Keratinocyte (primary cell): ENCODE measurements around the gene TEX55. TPM values are rescaled to one million over a fixed set of nuclear protein-coding genes. Genes with fewer than 3 reads are reported as not detected.
"Not testable (repeated sequence)": the region's sequence is repeated elsewhere in the genome, so short reads cannot be mapped to it uniquely, and the experiment has no call there.

Experiments used
- DNase-seq: peaks from one replicate; pipeline ENCODE4 v3.0.0-alpha.2; 2011; ENCODE audit warnings: low read depth, missing footprints, low spot score
- FAIRE-seq: peaks from 2 replicates; lab custom pipeline; 2011; peaks lifted over from hg19 to GRCh38; lab: Jason Lieb, UNC
- H2AFZ ChIP-seq: 2 replicates; pipeline ENCODE4 v1.6.0; 2012; ENCODE audit warnings: low read length, control low read depth, inconsistent platforms; ENCODE audit not compliant: control insufficient read depth
- H3K27ac ChIP-seq: 2 replicates; pipeline ENCODE4 v1.5.1; 2011; ENCODE audit warnings: low read length; ENCODE audit not compliant: control insufficient read depth, insufficient read depth
- H3K27me3 ChIP-seq: 3 replicates; pipeline ENCODE4 v1.6.0; 2011; ENCODE audit warnings: low read length; ENCODE audit not compliant: control insufficient read depth, insufficient read depth; ENCODE audit errors: extremely low read depth
- H3K36me3 ChIP-seq, 2 experiments: 2 replicates in 1 of 2; 3 replicates in 1 of 2; pipeline ENCODE4 v1.5.1; 2011; ENCODE audit warnings: low read length in 2 of 2, mild to moderate bottlenecking in 1 of 2; ENCODE audit not compliant: control insufficient read depth in 2 of 2, insufficient read depth in 2 of 2; ENCODE audit errors: extremely low read depth in 1 of 2
- H3K4me1 ChIP-seq: 3 replicates; pipeline ENCODE4 v1.5.1; 2011; ENCODE audit warnings: low read length; ENCODE audit not compliant: control insufficient read depth, insufficient read depth; ENCODE audit errors: extremely low read depth
- H3K4me2 ChIP-seq: 3 replicates; pipeline ENCODE4 v1.6.0; 2011; ENCODE audit warnings: low read depth, low read length; ENCODE audit not compliant: control insufficient read depth, insufficient read depth; ENCODE audit errors: extremely low read depth
- H3K4me3 ChIP-seq, 3 experiments: fragments of 200-600 bp in 1 of 3; sonication (generic) in 1 of 3; 2 replicates in 2 of 3; 3 replicates in 1 of 3; pipeline ENCODE4 v1.5.1; 2011 to 2016; ENCODE audit warnings: low read length in 3 of 3, mild to moderate bottlenecking in 3 of 3, control low read depth in 2 of 3, inconsistent platforms in 1 of 3, low read depth in 1 of 3, mixed read lengths in 1 of 3, mixed run types in 1 of 3, moderate library complexity in 1 of 3; ENCODE audit not compliant: control insufficient read depth in 2 of 3, insufficient read depth in 2 of 3; ENCODE audit errors: extremely low read depth in 1 of 3
- H3K79me2 ChIP-seq: 2 replicates; pipeline ENCODE4 v1.6.0; 2012; ENCODE audit warnings: low read length; ENCODE audit not compliant: control insufficient read depth, insufficient read depth
- H3K9ac ChIP-seq: 3 replicates; pipeline ENCODE4 v1.6.0; 2011; ENCODE audit warnings: low read length; ENCODE audit not compliant: control insufficient read depth, insufficient read depth; ENCODE audit errors: extremely low read depth
- H3K9me1 ChIP-seq: 3 replicates; pipeline ENCODE4 v1.6.0; 2011; ENCODE audit warnings: low read length; ENCODE audit not compliant: control insufficient read depth, insufficient read depth; ENCODE audit errors: extremely low read depth
- H3K9me3 ChIP-seq: 2 replicates; pipeline ENCODE4 v1.5.1; 2012; ENCODE audit warnings: low read depth, low read length; ENCODE audit not compliant: control insufficient read depth
- H4K20me1 ChIP-seq: 3 replicates; pipeline ENCODE4 v1.6.0; 2011; ENCODE audit warnings: low read length; ENCODE audit not compliant: control insufficient read depth, insufficient read depth; ENCODE audit errors: extremely low read depth
- CTCF ChIP-seq, 3 experiments: IDR thresholded peaks in 1 of 3; conservative IDR thresholded peaks in 1 of 3; optimal IDR thresholded peaks in 1 of 3; 2 replicates in 2 of 3; 3 replicates in 1 of 3; pipeline versions ENCODE3 to v1.5.1; 2011; ENCODE audit warnings: low read length in 3 of 3, mild to moderate bottlenecking in 3 of 3, moderate library complexity in 2 of 3, control low read depth in 1 of 3, inconsistent platforms in 1 of 3; ENCODE audit not compliant: insufficient read depth in 2 of 3; ENCODE audit errors: extremely low read depth in 1 of 3
- EZH2 ChIP-seq: IDR thresholded peaks from one replicate; pipeline ENCODE4 v1.6.1; 2012; ENCODE audit warnings: inconsistent platforms, mild to moderate bottlenecking, low read length, moderate library complexity
- dilution Hi-C: fragments of 300-500 bp; cut with MboI; formaldehyde crosslinking; loops from one replicate; pipeline ENCODE4 v1.7.0; 2020; ENCODE audit warnings: low sequenced_read_pairs; ENCODE audit not compliant: extremely low pct_ligation_motif_present
- polyA plus RNA-seq, 5 experiments: library from polyadenylated mRNA; depleted of rRNA in 3 of 5; stranded (reverse) in 3 of 5; stranded (forward) in 1 of 5; unstranded in 1 of 5; fragments of >200 nt; gene quantifications; 1 replicate in 1 of 5; 2 replicates in 3 of 5; 3 replicates in 1 of 5; pipeline versions ENCODE4 v1.2.1 to v1.2.3, GENCODE V29; 2011 to 2012; ENCODE audit warnings: missing spikeins in 2 of 5, low read depth in 1 of 5, low replicate concordance in 1 of 5

TEX55 gene
- polyA plus RNA-seq, 1 donor (not counting 4 experiments of a cell fraction or from before 2014, with no cell fraction given), result not detected

DNA sequence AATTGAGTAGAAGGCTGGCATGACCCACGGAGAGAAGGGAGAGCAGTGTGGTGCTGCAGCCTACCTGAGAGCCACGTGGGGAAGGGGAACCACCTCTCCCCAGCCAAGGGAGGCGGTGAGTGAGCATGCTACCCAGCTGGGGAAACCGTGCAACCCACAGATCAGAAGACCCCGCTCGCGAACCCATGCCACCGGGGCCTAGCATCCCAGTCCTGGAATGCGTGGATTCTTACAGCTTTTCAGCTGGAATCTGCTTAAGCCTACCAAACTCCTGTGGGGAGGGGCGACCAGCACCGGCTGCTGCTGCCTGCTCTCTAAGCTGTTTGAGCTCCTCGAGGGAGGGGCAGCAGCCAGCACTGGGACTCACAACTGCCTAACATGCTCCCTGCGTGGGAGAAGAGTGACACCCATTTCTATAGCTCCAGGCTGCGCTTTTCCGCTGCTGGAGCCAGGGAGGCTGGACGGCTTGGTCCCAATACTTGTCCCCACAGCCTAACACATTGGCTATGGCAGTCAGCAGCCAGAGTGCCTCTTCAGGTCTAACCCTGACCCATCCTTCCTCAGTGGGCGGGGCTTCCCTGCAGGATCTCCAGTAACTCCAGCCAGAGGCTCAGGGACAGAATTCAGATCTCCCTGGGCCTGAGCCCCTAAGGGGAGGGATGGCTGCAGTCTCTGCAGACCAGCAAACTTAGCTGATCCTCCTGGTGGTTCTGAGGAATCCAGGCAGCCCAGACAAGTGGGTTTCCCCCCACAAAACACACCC, 20.0 kb upstream of the TEX55 start:
- FAIRE-seq, result no peak
- Histone ChIP-seq H3K9me1 (no peaks in the 10 kb centered on the region), H2AFZ (no peak overlapping the region), H3K9me3 (no peaks in the 10 kb centered on the region), H3K27me3 (no peaks in the 10 kb centered on the region), H3K36me3 (no peaks in the 10 kb centered on the region), H3K4me2 (no peak overlapping the region), H3K79me2 (no peaks in the 10 kb centered on the region), H3K27ac (no peak overlapping the region), H3K9ac (no peak overlapping the region), H3K4me3 (no peak overlapping the region), H4K20me1 (no peaks in the 10 kb centered on the region), H3K4me1 (no peaks in the 10 kb centered on the region)
- no peak for TF ChIP-seq EZH2
- no peak for TF ChIP-seq CTCF (optimal IDR thresholded peaks at IDR 0.05 in 1 of 3, IDR thresholded peaks at IDR 0.05 in 1 of 3, conservative IDR thresholded peaks at IDR 0.05 in 1 of 3; ENCODE audit: extremely low read depth in 1 of 3, insufficient read depth in 2 of 3, low read length in 3 of 3)
- no peak for DNase-seq
- dilution Hi-C loops, result no loop called here

- not testable (repeated sequence) for FAIRE-seq, H3K4me1 ChIP-seq
Observed at GRCh38 chr3:119130291-119130690, 15.7 kb upstream of the TEX55 start.

DNA sequence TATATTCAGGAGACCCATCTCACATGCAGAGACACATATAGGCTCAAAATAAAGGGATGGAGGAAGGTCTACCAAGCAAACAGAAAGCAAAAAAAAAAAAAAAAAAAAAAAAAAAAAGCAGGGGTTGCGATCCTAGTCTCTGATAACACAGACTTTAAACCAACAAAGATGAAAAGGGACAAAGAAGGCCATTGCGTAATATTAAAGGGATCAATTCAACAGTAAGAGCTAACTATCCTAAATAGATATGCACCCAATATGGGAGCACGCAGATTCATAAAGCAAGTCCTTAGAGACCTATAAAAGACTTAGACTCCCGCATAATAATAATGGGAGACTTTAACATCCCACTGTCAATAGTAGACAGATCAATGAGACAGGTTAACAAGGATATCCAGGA, 13.7 kb upstream of the TEX55 start:
- H3K4me3 ChIP-seq, H3K9ac ChIP-seq, H3K79me2 ChIP-seq, H3K27me3 ChIP-seq, H3K4me2 ChIP-seq, DNase-seq, FAIRE-seq, H3K36me3 ChIP-seq, H3K4me1 ChIP-seq, dilution Hi-C loops, H3K9me3 ChIP-seq, H4K20me1 ChIP-seq, H3K27ac ChIP-seq, H3K9me1 ChIP-seq, H2AFZ ChIP-seq: not testable (repeated sequence)

More at GRCh38 chr3:119130291-119130690, 15.7 kb upstream of the TEX55 start:
- H3K4me2 ChIP-seq, H3K79me2 ChIP-seq, dilution Hi-C loops, H3K36me3 ChIP-seq, H3K9me1 ChIP-seq, H3K4me3 ChIP-seq, H2AFZ ChIP-seq, H3K9ac ChIP-seq, H3K9me3 ChIP-seq, DNase-seq, H3K27ac ChIP-seq, H3K27me3 ChIP-seq, H4K20me1 ChIP-seq: not testable (repeated sequence)

- H3K4me1 ChIP-seq, dilution Hi-C loops, H3K27ac ChIP-seq, H3K79me2 ChIP-seq, H3K9me1 ChIP-seq, FAIRE-seq, H4K20me1 ChIP-seq, H3K36me3 ChIP-seq, DNase-seq, H3K4me3 ChIP-seq, H3K27me3 ChIP-seq, H3K9ac ChIP-seq, H3K4me2 ChIP-seq, H3K9me3 ChIP-seq, H2AFZ ChIP-seq: not testable (repeated sequence)
Observed at GRCh38 chr3:119139360-119139759, 6.6 kb upstream of the TEX55 start.
